Mammary epithelial cell (primary cell): ENCODE data around the gene UNC80.

Experiments
- CTCF ChIP-seq, 2 donors: IDR thresholded peaks in 1 of 2; conservative IDR thresholded peaks in 1 of 2; 2 replicates each; pipeline ENCODE4 v1.5.1; 2011 to 2012; ENCODE audit warnings: inconsistent platforms in 2 of 2, low read length in 2 of 2, mild to moderate bottlenecking in 2 of 2, control low read depth in 1 of 2, low read depth in 1 of 2; ENCODE audit not compliant: insufficient read depth in 1 of 2; ENCODE audit errors: extremely low read depth in 1 of 2
- EZH2 ChIP-seq: IDR thresholded peaks from 2 replicates; pipeline ENCODE4 v1.6.1; 2012; ENCODE audit warnings: low read length, inconsistent platforms, borderline replicate concordance

DNA sequence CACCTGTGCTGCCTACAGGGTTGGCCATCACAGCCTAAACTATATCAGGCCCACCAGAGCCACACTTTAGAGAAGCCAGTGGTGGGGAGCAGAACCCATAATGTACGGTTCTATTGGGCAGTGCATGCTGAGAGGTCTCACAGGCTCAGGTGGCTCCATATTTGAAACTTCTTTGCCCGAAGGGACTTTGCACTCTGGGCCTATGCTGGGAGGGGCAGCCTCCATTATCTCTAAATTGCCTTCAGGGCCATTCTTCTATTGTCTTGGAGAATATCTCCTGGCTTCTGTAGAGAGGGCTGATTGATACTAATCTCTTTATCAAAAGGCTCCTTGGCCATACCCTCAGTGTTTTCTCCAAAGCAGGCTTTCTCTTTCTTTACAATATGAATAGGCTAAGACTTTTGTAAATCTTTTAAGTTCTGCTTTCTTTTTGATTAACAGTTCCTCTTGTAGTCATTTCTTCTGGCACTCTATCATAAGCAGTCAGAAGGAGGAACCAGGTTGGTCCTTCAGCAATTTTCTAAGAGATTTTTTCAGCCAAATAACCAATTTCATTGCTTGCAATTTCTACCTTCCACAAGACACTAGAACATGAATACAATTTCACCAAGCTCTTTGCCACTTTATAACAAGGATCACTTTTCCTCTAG lies 275.3 kb downstream of the UNC80 start:
- TF ChIP-seq CTCF (conservative IDR thresholded peaks at IDR 0.05 in 1 of 2, IDR thresholded peaks at IDR 0.05 in 1 of 2; ENCODE audit: extremely low read depth in 1 of 2, insufficient read depth in 1 of 2, low read depth in 1 of 2, low read length in 2 of 2) = no peak
- TF ChIP-seq EZH2 = no peak
